Activated gamma-delta T cell treated with Interleukin-2 at 50 U/mL for 16 hours (primary cell): Measurements from ENCODE around the gene PLXNB2.
"Not testable (repeated sequence)": the region's sequence is repeated elsewhere in the genome, so short reads cannot be mapped to it uniquely, and the experiment has no call there.

Experiments
- DNase-seq: peaks from one replicate; pipeline ENCODE4 v3.0.0-alpha.2; 2020

The PLXNB2 gene

GRCh38 chr22:50326956-50327710 lies 19.7 kb upstream of the PLXNB2 start, which contains the start of gene DENND6B:
Gene DENND6B, minus strand, starts transcription at chr22:50327012. Its CDS starts 24 bp downstream, at chr22:50326988.
- peak; percentile 65 for DNase-seq

DNA sequence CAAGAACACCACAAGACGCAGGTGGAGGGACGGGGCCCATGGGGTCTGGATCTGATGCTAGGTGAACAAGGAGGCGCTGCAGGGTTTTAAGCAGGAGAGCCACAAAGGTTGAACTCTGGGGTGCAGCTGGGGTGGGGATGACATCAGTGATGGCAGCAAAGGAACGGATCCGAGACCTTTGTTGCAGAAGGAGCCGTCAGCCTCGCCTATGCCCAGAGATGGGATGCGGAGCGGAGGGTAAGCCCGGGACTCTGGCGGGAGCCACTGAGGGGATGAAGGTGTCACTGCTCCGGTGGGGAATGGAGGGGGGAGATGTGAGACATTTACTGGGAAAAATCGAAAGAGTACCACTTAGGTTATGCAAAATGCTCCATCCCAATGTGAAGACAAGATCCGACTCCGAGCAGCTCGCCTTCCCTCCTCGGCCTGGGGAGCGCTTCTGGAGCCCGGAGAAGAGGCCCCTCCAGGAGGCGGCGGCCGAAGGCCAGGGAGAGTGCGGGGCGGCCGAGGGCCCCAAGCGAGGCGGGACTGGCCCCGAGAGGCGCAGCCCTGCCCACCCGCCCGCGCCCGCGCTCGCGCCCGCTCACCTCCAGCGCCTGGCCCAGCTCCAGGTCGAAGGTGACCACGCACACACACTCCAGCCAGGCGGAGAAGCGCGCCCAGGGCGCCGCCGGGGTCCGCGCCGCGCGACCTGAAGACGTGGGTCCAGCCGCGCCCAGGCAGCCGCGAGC lies 18.9 kb upstream of the PLXNB2 start:
- DNase-seq, result no peak

GRCh38 chr22:50325444-50326224 lies 18.2 kb upstream of the PLXNB2 start:
- no peak for DNase-seq

- DNase-seq, result no peak
Measured at GRCh38 chr22:50323900-50324299, 16.5 kb upstream of the PLXNB2 start.

DNA sequence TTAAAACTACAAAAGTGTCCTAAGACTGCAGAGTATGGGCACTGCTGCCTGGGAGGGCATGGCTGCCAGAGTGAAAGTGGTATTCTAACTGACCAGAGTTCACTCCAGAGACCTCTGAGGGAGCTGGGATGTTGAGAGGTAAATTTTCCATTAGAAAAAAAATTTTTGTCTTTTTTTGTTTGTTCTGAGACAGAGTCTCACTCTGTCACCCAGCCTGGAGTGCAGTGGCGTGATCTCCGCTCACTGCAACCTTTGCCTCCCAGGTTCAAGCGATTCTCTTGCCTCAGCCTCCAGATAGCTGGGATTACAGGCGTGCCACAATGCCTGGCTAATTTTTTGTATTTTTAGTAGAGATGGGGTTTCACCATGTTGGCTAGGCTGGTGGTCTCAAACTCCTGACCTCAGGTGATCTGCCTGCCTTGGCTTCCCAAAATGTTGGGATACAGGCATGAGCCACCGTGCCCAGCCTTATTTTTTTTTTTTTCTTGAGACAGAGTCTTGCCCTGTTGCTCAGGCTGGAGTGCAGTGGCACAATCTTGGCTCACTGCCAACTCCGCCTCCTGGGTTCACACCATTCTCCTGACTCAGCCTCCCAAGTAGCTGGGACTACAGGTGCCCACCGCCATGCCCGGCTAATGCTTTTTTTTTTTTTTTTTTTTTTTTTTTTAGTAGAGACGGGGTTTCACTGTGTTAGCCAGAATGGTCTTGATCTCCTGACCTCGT lies 15.1 kb upstream of the PLXNB2 start:
- DNase-seq, result not testable (repeated sequence)

- no peak for DNase-seq
Measured at GRCh38 chr22:50320671-50321325, 13.4 kb upstream of the PLXNB2 start.

- DNase-seq, result no peak
Measured at GRCh38 chr22:50320116-50320515, 12.7 kb upstream of the PLXNB2 start.

- DNase-seq, result no peak
Measured at GRCh38 chr22:50319503-50319951, 12.1 kb upstream of the PLXNB2 start.

- no peak for DNase-seq
Measured at GRCh38 chr22:50318698-50319411, 11.4 kb upstream of the PLXNB2 start.

DNA sequence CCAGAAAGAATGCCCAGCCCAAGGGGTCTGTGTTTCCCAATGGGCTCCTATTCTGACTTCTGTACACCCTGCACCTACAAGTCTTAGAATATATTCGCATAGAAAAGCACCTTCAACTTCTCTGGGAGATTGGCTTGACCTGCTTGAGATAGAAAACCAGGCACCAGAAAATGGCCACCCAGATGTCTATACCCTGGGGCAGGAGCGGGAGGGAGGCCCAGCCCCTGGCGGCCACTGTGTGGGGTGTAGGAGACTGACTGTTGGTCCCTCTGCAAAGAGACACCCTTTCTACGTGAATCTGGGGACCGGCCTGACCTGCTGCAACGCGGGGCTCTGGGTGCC lies 10.9 kb upstream of the PLXNB2 start:
- DNase-seq, result no peak

DNA sequence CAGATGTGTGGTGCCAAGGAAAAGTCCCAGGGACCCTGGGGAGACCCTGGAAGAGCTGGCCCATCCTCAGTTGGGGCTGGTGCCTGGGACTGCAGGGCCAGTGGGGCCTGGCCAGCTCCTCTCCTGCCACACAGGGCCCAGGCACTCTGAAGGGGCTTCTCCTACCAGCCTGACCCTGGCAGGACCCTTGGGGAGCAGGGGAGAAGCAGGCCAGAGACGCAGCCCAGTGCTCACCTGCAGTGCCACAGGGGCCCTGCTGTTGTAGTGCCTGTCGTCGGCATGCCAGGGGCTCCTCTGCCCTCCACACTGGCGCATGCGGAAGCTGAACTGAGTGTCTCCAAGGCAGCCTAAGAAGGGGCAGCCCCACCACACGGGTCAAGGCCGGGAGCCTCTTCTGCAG lies 10.2 kb upstream of the PLXNB2 start:
- no peak for DNase-seq

GRCh38 chr22:50317178-50317577 lies 9.7 kb upstream of the PLXNB2 start:
- no peak for DNase-seq

DNA sequence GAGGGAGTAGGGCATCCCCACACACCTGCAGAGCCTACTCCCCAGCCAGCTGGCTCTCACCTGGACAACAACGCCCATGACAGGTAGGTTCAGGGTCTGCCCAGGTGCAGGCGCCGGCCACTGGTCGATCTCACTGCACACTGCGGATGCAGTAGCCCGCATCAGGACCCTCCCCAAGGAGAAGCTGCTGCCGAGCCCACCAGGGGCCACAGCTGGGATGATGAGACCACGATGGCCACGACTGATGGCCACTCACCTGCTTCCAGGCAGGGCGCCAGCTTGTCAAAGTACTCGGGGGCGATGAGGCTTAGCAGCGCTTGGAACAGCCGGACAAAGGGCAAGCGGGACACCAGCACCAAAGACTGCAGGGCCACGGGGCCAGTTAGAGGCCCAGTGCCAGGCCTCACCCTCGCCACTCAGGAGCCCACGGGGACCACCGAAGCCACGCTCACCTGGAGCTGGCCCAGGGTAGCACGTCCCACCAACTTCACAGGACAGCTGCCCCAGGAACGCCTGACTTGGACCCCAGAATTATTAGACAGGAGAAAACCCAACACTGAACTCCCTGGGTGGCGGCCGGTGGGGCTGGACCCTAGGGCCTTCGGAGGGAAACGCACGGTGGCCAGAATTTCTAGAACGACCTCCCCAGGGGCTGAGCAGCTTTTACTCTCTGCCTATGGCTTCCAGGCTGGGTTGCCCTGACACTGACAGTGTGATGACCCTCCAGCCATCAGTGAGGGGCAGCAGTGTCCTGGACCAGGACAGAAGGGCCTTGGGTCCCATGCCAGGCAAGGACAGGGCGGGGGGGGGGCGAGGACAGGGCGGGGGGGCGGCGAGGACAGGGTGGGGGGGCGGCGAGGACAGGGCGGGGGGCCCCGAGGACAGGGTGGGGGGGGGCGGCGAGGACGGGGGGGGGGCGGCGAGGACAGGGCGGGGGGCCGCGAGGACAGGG lies 8.9 kb upstream of the PLXNB2 start:
- no peak for DNase-seq

DNA sequence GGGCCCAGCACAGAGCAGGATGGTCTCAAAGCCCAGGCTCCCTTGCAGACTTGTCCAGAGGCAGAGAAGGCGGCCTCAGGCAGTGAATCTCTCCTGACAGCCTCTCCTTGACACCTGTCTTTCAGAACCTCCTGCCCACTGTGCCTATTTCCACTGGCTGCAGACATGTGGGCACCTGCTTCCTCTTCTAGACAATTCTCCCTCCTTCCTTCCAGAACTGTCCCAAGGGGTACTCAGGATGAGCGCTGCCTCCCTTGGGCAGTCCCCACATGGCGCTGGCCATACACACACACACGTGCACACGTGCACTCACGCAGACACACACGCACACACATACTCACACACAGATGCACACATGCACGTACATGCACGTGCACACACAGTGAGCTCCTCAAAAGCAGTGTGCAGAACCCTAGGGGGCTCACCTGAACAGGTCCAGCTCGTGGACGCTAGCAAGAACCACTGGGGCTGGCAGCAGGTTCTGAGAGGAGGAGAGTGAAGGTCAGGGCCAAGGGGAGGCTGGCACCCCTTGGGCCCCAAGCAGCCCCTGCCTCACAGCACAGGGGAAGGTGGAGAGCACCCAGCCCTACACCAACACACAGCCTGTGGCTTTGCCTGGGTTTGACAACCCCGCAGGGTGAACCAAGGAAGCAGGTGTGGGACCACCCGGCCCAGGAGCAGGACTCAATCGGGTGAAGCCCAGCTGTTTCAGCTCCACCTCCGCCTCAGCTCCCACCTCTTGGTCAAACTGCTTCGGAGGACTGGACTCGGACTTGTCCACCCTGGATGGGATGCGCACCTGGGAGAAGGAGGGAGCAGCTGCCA lies 8.1 kb upstream of the PLXNB2 start:
- no peak for DNase-seq

GRCh38 chr22:50314455-50315288 lies 7.2 kb upstream of the PLXNB2 start:
- DNase-seq, result peak; percentile 75

- no peak for DNase-seq
Measured at GRCh38 chr22:50314081-50314454, 6.6 kb upstream of the PLXNB2 start.

DNA sequence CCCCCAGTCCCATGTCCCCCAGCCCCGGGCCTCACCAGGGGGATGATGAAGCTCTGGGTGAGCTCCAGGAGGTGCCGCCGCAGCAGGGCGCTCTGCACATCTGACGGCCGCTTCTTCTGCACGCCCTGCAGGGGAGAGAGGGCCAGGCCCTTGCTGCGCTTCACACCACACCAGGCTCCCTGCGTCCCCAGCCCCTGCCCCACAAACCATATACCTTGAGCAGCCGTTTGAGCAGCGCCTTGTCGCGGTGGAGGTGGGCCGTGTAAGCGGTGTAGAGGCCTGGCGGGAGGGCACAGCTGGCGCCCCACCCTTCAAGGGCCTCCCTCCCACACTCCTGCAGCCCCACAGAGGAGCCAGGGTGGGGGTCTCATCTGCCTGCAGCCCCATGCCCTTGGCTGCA lies 6.2 kb upstream of the PLXNB2 start:
- DNase-seq, result no peak

- no peak for DNase-seq
Measured at GRCh38 chr22:50313021-50313420, 5.6 kb upstream of the PLXNB2 start.

GRCh38 chr22:50312371-50312770 lies 4.9 kb upstream of the PLXNB2 start:
- DNase-seq, result no peak
